Activated CD8-positive, alpha-beta memory T cell treated with anti-CD3 and anti-CD28 coated beads, Interleukin-2, amount 50 U/mL, for 4 hours (primary cell): ENCODE data around the gene TMEM125.

Source experiments
- DNase-seq: peaks from one replicate; pipeline ENCODE4 v3.0.0-alpha.2; 2020

The TMEM125 gene

GRCh38 chr1:43314233-43314632 lies 44.5 kb downstream of the TMEM125 start:
- no peak for DNase-seq

- no peak for DNase-seq
Observed at GRCh38 chr1:43315481-43315880, 45.7 kb downstream of the TMEM125 start.

- DNase-seq, result no peak
Observed at GRCh38 chr1:43315963-43316737, 46.4 kb downstream of the TMEM125 start.

GRCh38 chr1:43316738-43317520 lies 47.1 kb downstream of the TMEM125 start:
- no peak for DNase-seq

- DNase-seq, result no peak
Observed at GRCh38 chr1:43317817-43318471, 48.2 kb downstream of the TMEM125 start.

GRCh38 chr1:43318831-43319230 lies 49.0 kb downstream of the TMEM125 start:
- DNase-seq, result no peak

- DNase-seq, result no peak
Observed at GRCh38 chr1:43319288-43319687, 49.5 kb downstream of the TMEM125 start.

GRCh38 chr1:43319766-43320165 lies 50.0 kb downstream of the TMEM125 start:
- DNase-seq, result no peak

- DNase-seq, result no peak
Observed at GRCh38 chr1:43321331-43321891, 51.6 kb downstream of the TMEM125 start.

- DNase-seq, result no peak
Observed at GRCh38 chr1:43322506-43322905, 52.7 kb downstream of the TMEM125 start.
